H9 (cell line): ENCODE measurements around the gene LAIR2. TPM values are rescaled to one million over a fixed set of nuclear protein-coding genes. Genes with fewer than 3 reads are reported as not detected.
A peak's percentile ranks its signal among the peaks of the same experiment; 100 is the strongest.

Experiments
- DNase-seq: peaks from one replicate; pipeline ENCODE4 v3.0.0-alpha.2; 2017
- H2AFZ ChIP-seq: one replicate; pipeline ENCODE4 v1.6.1; 2013; ENCODE audit warnings: mild to moderate bottlenecking, low read length, control low read depth, moderate library complexity
- H2AK5ac ChIP-seq: 2 replicates; pipeline ENCODE4 v1.6.1; 2013; ENCODE audit warnings: low read length, control low read depth, mixed read lengths; ENCODE audit not compliant: insufficient read length
- H2BK120ac ChIP-seq: one replicate; pipeline ENCODE4 v1.6.1; 2013; ENCODE audit warnings: low read depth, mild to moderate bottlenecking, low read length, control low read depth, inconsistent platforms; ENCODE audit not compliant: poor library complexity, severe bottlenecking
- H2BK12ac ChIP-seq: 2 replicates; pipeline ENCODE4 v1.6.1; 2013; ENCODE audit warnings: low read length, control low read depth, mixed read lengths, low read depth; ENCODE audit not compliant: insufficient read length
- H2BK15ac ChIP-seq: 2 replicates; pipeline ENCODE4 v1.6.1; 2013; ENCODE audit warnings: low read depth, low read length, control low read depth
- H2BK20ac ChIP-seq: one replicate; pipeline ENCODE4 v1.6.1; 2013; ENCODE audit warnings: low read depth, mild to moderate bottlenecking, low read length, control low read depth, inconsistent platforms; ENCODE audit not compliant: poor library complexity, severe bottlenecking
- H2BK5ac ChIP-seq: 2 replicates; pipeline ENCODE4 v1.6.1; 2013; ENCODE audit warnings: low read length, control low read depth, mixed read lengths; ENCODE audit not compliant: insufficient read length
- H3K14ac ChIP-seq: 2 replicates; pipeline ENCODE4 v1.6.1; 2013; ENCODE audit warnings: low read length, control low read depth; ENCODE audit not compliant: insufficient read depth
- H3K18ac ChIP-seq: 2 replicates; pipeline ENCODE4 v1.6.1; 2013; ENCODE audit warnings: low read depth, mild to moderate bottlenecking, mixed read lengths, low read length, control low read depth; ENCODE audit not compliant: insufficient read length
- H3K23ac ChIP-seq: 2 replicates; pipeline ENCODE4 v1.6.1; 2013; ENCODE audit warnings: low read length, control low read depth, mixed read lengths, low read depth; ENCODE audit not compliant: insufficient read length
- H3K23me2 ChIP-seq: 2 replicates; pipeline ENCODE4 v1.6.1; 2013; ENCODE audit warnings: low read depth, mild to moderate bottlenecking, mixed read lengths, low read length, control low read depth; ENCODE audit not compliant: insufficient read length, poor library complexity, severe bottlenecking
- H3K27ac ChIP-seq: 2 replicates; pipeline ENCODE4 v1.5.1; 2013; ENCODE audit warnings: low read length, control low read depth, mixed read lengths, low read depth; ENCODE audit not compliant: insufficient read length
- H3K27me3 ChIP-seq: 2 replicates; pipeline ENCODE4 v1.6.1; 2013; ENCODE audit warnings: low read length, control low read depth, inconsistent platforms; ENCODE audit not compliant: insufficient read depth
- H3K4ac ChIP-seq: 2 replicates; pipeline ENCODE4 v1.6.1; 2013; ENCODE audit warnings: low read depth, mild to moderate bottlenecking, control low read depth, inconsistent platforms, low read length, moderate library complexity
- H3K4me1 ChIP-seq: 2 replicates; pipeline ENCODE4 v1.6.1; 2013; ENCODE audit warnings: low read length, control low read depth, inconsistent platforms; ENCODE audit not compliant: insufficient read depth
- H3K4me2 ChIP-seq: 2 replicates; pipeline ENCODE4 v1.6.1; 2013; ENCODE audit warnings: low read length, control low read depth, mixed read lengths; ENCODE audit not compliant: insufficient read length, insufficient read depth
- H3K56ac ChIP-seq: 2 replicates; pipeline ENCODE4 v1.6.1; 2013; ENCODE audit warnings: low read depth, mild to moderate bottlenecking, mixed read lengths, low read length, control low read depth; ENCODE audit not compliant: insufficient read length
- H3K79me1 ChIP-seq: 2 replicates; pipeline ENCODE4 v1.6.1; 2013; ENCODE audit warnings: low read depth, mild to moderate bottlenecking, moderate library complexity, low read length, control low read depth, inconsistent platforms; ENCODE audit not compliant: insufficient read depth, poor library complexity, severe bottlenecking
- H3K79me2 ChIP-seq: 2 replicates; pipeline ENCODE4 v1.6.1; 2013; ENCODE audit warnings: low read length, control low read depth, inconsistent platforms; ENCODE audit not compliant: insufficient read depth
- H3K9ac ChIP-seq: 2 replicates; pipeline ENCODE4 v1.6.1; 2013; ENCODE audit warnings: low read length, control low read depth, mixed read lengths; ENCODE audit not compliant: insufficient read length; ENCODE audit errors: extremely low read depth
- H3K9me3 ChIP-seq: one replicate; pipeline ENCODE4 v1.6.1; 2013; ENCODE audit warnings: low read depth, low read length, inconsistent platforms; ENCODE audit not compliant: control insufficient read depth
- H3T11ph ChIP-seq: one replicate; pipeline ENCODE4 v1.6.1; 2013; ENCODE audit warnings: mild to moderate bottlenecking, low read length, control low read depth, inconsistent platforms
- H4K20me1 ChIP-seq: one replicate; pipeline ENCODE4 v1.6.1; 2013; ENCODE audit not compliant: control insufficient read depth, insufficient read length, insufficient read depth
- H4K5ac ChIP-seq: 2 replicates; pipeline ENCODE4 v1.6.1; 2013; ENCODE audit warnings: low read depth, mild to moderate bottlenecking, mixed read lengths, low read length, control low read depth; ENCODE audit not compliant: insufficient read length
- H4K8ac ChIP-seq: replicated peaks from 2 replicates; pipeline ENCODE4 v1.6.1; 2013; ENCODE audit warnings: low read length, control low read depth, mixed read lengths, low read depth; ENCODE audit not compliant: insufficient read length
- H4K91ac ChIP-seq: 2 replicates; pipeline ENCODE4 v1.6.1; 2013; ENCODE audit warnings: low read depth, mild to moderate bottlenecking, moderate library complexity, mixed read lengths, low read length, control low read depth; ENCODE audit not compliant: insufficient read length
- H3K27ac Mint-ChIP-seq, 3 experiments: 2 replicates in 2 of 3; 3 replicates in 1 of 3; pipeline ENCODE4 v1.8.0; 2020 to 2021; ENCODE audit warnings: mixed read lengths in 3 of 3, mild to moderate bottlenecking in 1 of 3, moderate library complexity in 1 of 3
- H3K27me3 Mint-ChIP-seq: 2 replicates; pipeline ENCODE4 v1.8.0; 2021; ENCODE audit warnings: low read depth, mild to moderate bottlenecking, moderate library complexity, mixed read lengths
- H3K36me3 Mint-ChIP-seq, 3 experiments: 2 replicates in 2 of 3; 3 replicates in 1 of 3; pipeline ENCODE4 v1.8.0; 2020 to 2021; ENCODE audit warnings: low read depth in 3 of 3, mixed read lengths in 3 of 3; ENCODE audit not compliant: insufficient read depth in 1 of 3
- H3K4me1 Mint-ChIP-seq, 2 experiments: 2 replicates each; pipeline ENCODE4 v1.8.0; 2020; ENCODE audit warnings: mixed read lengths in 2 of 2
- H3K4me3 Mint-ChIP-seq, 2 experiments: 2 replicates in 1 of 2; 3 replicates in 1 of 2; pipeline ENCODE4 v1.8.0; 2020 to 2021; ENCODE audit warnings: mild to moderate bottlenecking in 2 of 2, mixed read lengths in 2 of 2, moderate library complexity in 1 of 2
- H3K9me3 Mint-ChIP-seq, 2 experiments: 2 replicates in 1 of 2; 3 replicates in 1 of 2; pipeline ENCODE4 v1.8.0; 2020; ENCODE audit warnings: mild to moderate bottlenecking in 2 of 2, mixed read lengths in 2 of 2, moderate library complexity in 1 of 2
- CTCF ChIP-seq: fragments of 200-600 bp; sonication (generic); conservative IDR thresholded peaks from 3 replicates; pipeline ENCODE4 v1.8.0; 2021; ENCODE audit warnings: antibody characterized with exemption, mild to moderate bottlenecking
- WGBS: extraction: QIAGEN DNeasy Blood & Tissue Kit; methylation state at CpG from one replicate; pipeline ENCODE4 v1.1.7; 2013; ENCODE audit warnings: missing lambda C conversion rate, low lambda C conversion rate, mixed read lengths; ENCODE audit not compliant: insufficient read length; ENCODE audit errors: extremely low coverage; 5-methylcytosine and 5-hydroxymethylcytosine counted together
- total RNA-seq: library from RNA; stranded (reverse); gene quantifications from 2 replicates; pipeline ENCODE4 v1.2.1, GENCODE V29; 2021

LAIR2 gene
- total RNA-seq, 1 experiment from 2014 or later, result not detected

GRCh38 chr19:54541712-54542111, 39.1 kb downstream of the LAIR2 start:
- DNase-seq, result no peak
- Histone ChIP-seq H2BK20ac (no peak overlapping the region), H3K23me2 (no peaks in the 10 kb centered on the region), H3K79me1 (no peaks in the 10 kb centered on the region), H3K56ac (no peak overlapping the region), H3K14ac (no peak overlapping the region), H2BK15ac (no peak overlapping the region), H2AFZ (no peak overlapping the region), H3K9me3 (peaks cover 79% of the 10 kb centered on the region), H3K23ac (no peak overlapping the region), H2BK5ac (no peak overlapping the region), H4K91ac (no peak overlapping the region), H4K8ac (no peak overlapping the region), H3K18ac (no peak overlapping the region), H2BK120ac (no peak overlapping the region), H4K5ac (no peak overlapping the region), H3K9ac (no peak overlapping the region), H2AK5ac (no peak overlapping the region), H3K4me2 (no peak overlapping the region), H2BK12ac (no peak overlapping the region), H3T11ph (no peak overlapping the region), H3K4ac (no peak overlapping the region), H3K4me1 (no peaks in the 10 kb centered on the region), H4K20me1 (no peaks in the 10 kb centered on the region), H3K27me3 (no peaks in the 10 kb centered on the region), H3K79me2 (no peaks in the 10 kb centered on the region), H3K27ac (no peak overlapping the region)
- peak overlapping the region in 1 of 3 experiments; percentile 22; a peak in 1 of 7 replicates for H3K27ac Mint-ChIP-seq
- H3K36me3 Mint-ChIP-seq, result peaks cover 12 to 50% (median 15%) of the 10 kb centered on the region in 3 experiments; a peak in 6 of 7 replicates
- H3K9me3 Mint-ChIP-seq, result peaks cover 91 to 95% of the 10 kb centered on the region in 2 experiments
- no CpG with 5 or more reads among the region's 2 CpGs for WGBS
- H3K4me3 Mint-ChIP-seq, result no peak overlapping the region
- peaks cover 7% of the 10 kb centered on the region for H3K27me3 Mint-ChIP-seq
- no peaks in the 10 kb centered on the region for H3K4me1 Mint-ChIP-seq
- no peak for TF ChIP-seq CTCF
